PC-3 (cell line): Measurements from ENCODE around the gene C1QTNF6.

Experiments
- CTCF ChIP-seq: fragments of 300-600 bp; sonication (generic); conservative IDR thresholded peaks from 2 replicates; pipeline ENCODE4 v1.5.1; 2017; ENCODE audit warnings: antibody characterized with exemption, low read depth, mild to moderate bottlenecking, low read length
- EZH2phosphoT487 ChIP-seq: fragments of 300-600 bp; sonication (generic); IDR thresholded peaks from 2 replicates; pipeline ENCODE4 v1.6.1; 2018; ENCODE audit warnings: mild to moderate bottlenecking, antibody characterized with exemption, low read length, borderline replicate concordance

- TF ChIP-seq CTCF = no peak; the same call in 1 of the 2 replicates
- TF ChIP-seq EZH2phosphoT487 = no peak
Observed at GRCh38 chr22:37196539-37197450, 8.7 kb upstream of the C1QTNF6 start.
